ENCODE measurements around the gene CCDC152.

GRCh38 chr5:42740920-42741319, 15.7 kb upstream of the CCDC152 start:
- TF ChIP-seq ZBTB37 (CRISPR knock-in tag; IDR thresholded peaks at IDR 0.05) (no peak), PHB2 (IDR thresholded peaks at IDR 0.05; ENCODE audit: partially characterized antibody) (no peak), ZNF232 (CRISPR knock-in tag; IDR thresholded peaks at IDR 0.05; ENCODE audit: borderline replicate concordance) (no peak), JUND (CRISPR knock-in tag; IDR thresholded peaks at IDR 0.05) (no peak), SIN3A (IDR thresholded peaks at IDR 0.05; ENCODE audit: borderline replicate concordance, low read depth, low read length) (no peak), NR1H2 (CRISPR knock-in tag; IDR thresholded peaks at IDR 0.05; ENCODE audit: borderline replicate concordance, low read depth) (no peak)

Measured in HepG2 (cell line).